Heart left ventricle (tissue), 16 donors: Measurements from ENCODE around the gene RPUSD2. TPM values are rescaled to one million over a fixed set of nuclear protein-coding genes. Genes with fewer than 3 reads are reported as not detected.

Experiments used
- ATAC-seq, 4 donors: fragments of 200-7000 bp; cut with Tn5 transposase; one replicate each; pipeline ENCODE4 v1.9.1; 2020 to 2022; ENCODE audit warnings: moderate library complexity in 4 of 4, mild to moderate bottlenecking in 3 of 4, moderate number of reproducible peaks in 1 of 4
- DNase-seq, 5 donors: peaks; one replicate each; pipeline ENCODE4 v3.0.0-alpha.2; 2020
- H3K27ac ChIP-seq, 12 donors: fragments of 200-600 bp; sonication (generic) in 4 of 12; one replicate each; pipeline versions ENCODE4 v1.5.0 to v1.8.0; 2016 to 2022; ENCODE audit warnings: mild to moderate bottlenecking in 2 of 12
- H3K27me3 ChIP-seq, 9 donors: fragments of 200-600 bp; sonication (generic) in 2 of 9; one replicate each; pipeline versions ENCODE4 v1.5.1 to v1.8.0; 2016 to 2022; ENCODE audit warnings: mild to moderate bottlenecking in 3 of 9
- H3K36me3 ChIP-seq, 9 donors: fragments of 200-600 bp; sonication (generic) in 2 of 9; one replicate each; pipeline versions ENCODE4 v1.5.0 to v1.8.0; 2018 to 2022; ENCODE audit warnings: mild to moderate bottlenecking in 2 of 9
- H3K4me1 ChIP-seq, 12 donors: fragments of 200-600 bp; sonication (generic) in 4 of 12; one replicate each; pipeline versions ENCODE4 v1.5.0 to v1.8.0; 2016 to 2022; ENCODE audit warnings: mild to moderate bottlenecking in 3 of 12
- H3K4me3 ChIP-seq, 12 donors: fragments of 200-600 bp; sonication (generic) in 4 of 12; one replicate each; pipeline versions ENCODE4 v1.5.0 to v1.8.0; 2017 to 2022; ENCODE audit warnings: mild to moderate bottlenecking in 9 of 12, moderate library complexity in 4 of 12
- H3K9me3 ChIP-seq, 12 donors: fragments of 200-600 bp; sonication (generic) in 4 of 12; one replicate each; pipeline versions ENCODE4 v1.5.0 to v1.8.0; 2016 to 2022; ENCODE audit warnings: mild to moderate bottlenecking in 1 of 12
- POLR2A ChIP-seq, 2 donors: fragments of 450-650 bp; IDR thresholded peaks; one replicate each; pipeline ENCODE4 v1.6.1; 2017; ENCODE audit warnings: antibody characterized with exemption in 2 of 2, mild to moderate bottlenecking in 2 of 2, moderate library complexity in 2 of 2
- WGBS, 4 donors: extraction: QIAGEN DNeasy Blood & Tissue Kit in 2 of 4; methylation state at CpG; one replicate each; pipeline versions ENCODE4 v1.1.5 to v1.1.7; 2013 to 2018; 5-methylcytosine and 5-hydroxymethylcytosine counted together
- intact Hi-C, 10 donors: fragments of 100-400 bp; cut with DNase I; formaldehyde crosslinking; loops; one replicate each; pipeline versions ENCODE4 v1.11.1 to v1.14.2; 2022
- polyA plus RNA-seq, 2 donors: library from polyadenylated mRNA; stranded (reverse); fragments of 200-250 nt; gene quantifications; one replicate each; pipeline ENCODE4 v1.2.3, GENCODE V29; 2013
- total RNA-seq, 9 donors: library from RNA; depleted of rRNA in 2 of 9; stranded (reverse); fragments of >200 nt in 2 of 9; fragmentation: NEBNext Ultra II Directional in 3 of 9; extraction: Animal tissue kit (Norgen Biotek cat#: 25700) in 3 of 9; gene quantifications; one replicate each; pipeline versions ENCODE4 v1.1.0 to v1.2.4, GENCODE V29; 2016 to 2023
- TF ChIP-seq, protein P1 (sequence below), 12 donors: fragments of 200-600 bp; sonication (generic) in 4 of 12; IDR thresholded peaks; one replicate each; pipeline versions ENCODE4 v1.5.0 to v1.8.0; 2018 to 2022; ENCODE audit warnings: antibody characterized with exemption in 12 of 12, mild to moderate bottlenecking in 5 of 12
- donor health status: ischemic (EF 13 %, LVEDD 7.1; RV severe dilation, severe dysfunction).
- donor health status: healthy with polysubstance abuse.
- donor health status: DM: no; HTN: yes; CAD: no.
- donor health status: DM: no; HTN: no; CAD: no.
- donor health status: ischemic (EF 25% LVEDD 6.9; RV normal size, moderate dysfunction).
- donor health status: ischemic (EF 25% LVEDD 5.7; RV mildly dilated, moderate dysfunction).
- donor health status: healthy.
- donor health status: DM: yes; HTN: yes; CAD: no.
- donor health status: ischemic (EF 35%, LVEDD 5.7; RV mildly dilated, moderate dysfunction).
- donor health status: nonischemic (EF 11% LVEDD 7.7; RV severe dilation, severe dysfunction).
- donor health status: DM: yes; HTN: yes; CAD: no.
- donor health status: PGD.
- donor health status: ischemic (EF 29% LVEDD 5.4; RV normal size, mild dysfunction).
- donor health status: nonischemic (EF 23%, LVEDD 6.1; RV moderate dilation, normal function).

Gene RPUSD2
- total and polyA plus RNA-seq, 11 donors, result 5.8 to 11.0 (median 9.0) TPM

GRCh38 chr15:40595773-40596172 is 26.7 kb downstream of the RPUSD2 start:
- intact Hi-C loops, result loop anchor here in 4 of 10 donors (10.0 kb wide), 3 partner anchors 99 to 299 kb away; partner anchors contain the start of genes VPS18 (in 3 of the 4), C15orf62 (in 1 of the 4), GCHFR (in 1 of the 4) and RAD51 (in 1 of the 4)
- TF ChIP-seq, protein P1, sequence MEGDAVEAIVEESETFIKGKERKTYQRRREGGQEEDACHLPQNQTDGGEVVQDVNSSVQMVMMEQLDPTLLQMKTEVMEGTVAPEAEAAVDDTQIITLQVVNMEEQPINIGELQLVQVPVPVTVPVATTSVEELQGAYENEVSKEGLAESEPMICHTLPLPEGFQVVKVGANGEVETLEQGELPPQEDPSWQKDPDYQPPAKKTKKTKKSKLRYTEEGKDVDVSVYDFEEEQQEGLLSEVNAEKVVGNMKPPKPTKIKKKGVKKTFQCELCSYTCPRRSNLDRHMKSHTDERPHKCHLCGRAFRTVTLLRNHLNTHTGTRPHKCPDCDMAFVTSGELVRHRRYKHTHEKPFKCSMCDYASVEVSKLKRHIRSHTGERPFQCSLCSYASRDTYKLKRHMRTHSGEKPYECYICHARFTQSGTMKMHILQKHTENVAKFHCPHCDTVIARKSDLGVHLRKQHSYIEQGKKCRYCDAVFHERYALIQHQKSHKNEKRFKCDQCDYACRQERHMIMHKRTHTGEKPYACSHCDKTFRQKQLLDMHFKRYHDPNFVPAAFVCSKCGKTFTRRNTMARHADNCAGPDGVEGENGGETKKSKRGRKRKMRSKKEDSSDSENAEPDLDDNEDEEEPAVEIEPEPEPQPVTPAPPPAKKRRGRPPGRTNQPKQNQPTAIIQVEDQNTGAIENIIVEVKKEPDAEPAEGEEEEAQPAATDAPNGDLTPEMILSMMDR (IDR thresholded peaks at IDR 0.05), result no peak
- TF ChIP-seq POLR2A (IDR thresholded peaks at IDR 0.05), result no peak
- 72 to 81% (median 74%) methylated on average over 5 of the region's 5 CpGs for WGBS, 4 donors
- Histone ChIP-seq H3K27me3 (no peaks in the 10 kb centered on the region), H3K36me3 (no peaks in the 10 kb centered on the region), H3K4me3 (peak overlapping the region in 1 of 12 donors; percentile 80), H3K27ac (no peak overlapping the region), H3K4me1 (peaks cover 0 to 20% (median 7%) of the 10 kb centered on the region in 12 donors), H3K9me3 (no peaks in the 10 kb centered on the region)
- DNase-seq (no peak), ATAC-seq (no peak)

DNA sequence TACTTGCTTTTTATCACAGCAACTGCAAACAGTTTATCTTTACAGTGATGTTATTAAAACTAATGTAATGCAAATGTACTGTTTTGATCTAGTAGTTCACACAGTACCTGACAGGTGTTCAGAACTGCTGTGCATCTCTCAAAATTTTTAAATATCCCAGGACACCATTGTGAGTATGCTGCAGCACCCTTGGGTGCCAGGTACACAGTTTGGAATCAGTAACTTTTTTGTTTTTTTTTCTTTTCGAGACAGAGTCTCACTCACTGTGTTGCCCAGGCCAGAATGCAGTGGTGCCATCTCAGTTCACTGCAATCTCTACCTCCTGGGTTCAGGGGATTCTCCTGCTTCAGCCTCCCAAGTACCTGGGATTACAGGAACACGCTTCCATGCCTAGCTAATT is 27.9 kb downstream of the RPUSD2 start:
- no peak for ATAC-seq
- Histone ChIP-seq H3K9me3 (no peaks in the 10 kb centered on the region), H3K4me1 (peaks cover 0 to 20% (median 7%) of the 10 kb centered on the region in 12 donors), H3K4me3 (no peak overlapping the region), H3K27ac (no peak overlapping the region), H3K36me3 (no peaks in the 10 kb centered on the region), H3K27me3 (no peaks in the 10 kb centered on the region)
- no peak for TF ChIP-seq POLR2A (IDR thresholded peaks at IDR 0.05)
- TF ChIP-seq, protein P1 (IDR thresholded peaks at IDR 0.05), result no peak
- intact Hi-C loops, result loop anchor here in 4 of 10 donors (10.0 kb wide), 3 partner anchors 98 to 298 kb away; partner anchors contain the start of genes VPS18 (in 3 of the 4), C15orf62 (in 1 of the 4), GCHFR (in 1 of the 4) and RAD51 (in 1 of the 4)
- no peak for DNase-seq
- 93 to 100% (median 98%) methylated on average over 2 of the region's 2 CpGs for WGBS, 4 donors

- H3K27me3 ChIP-seq, result no peaks in the 10 kb centered on the region
- H3K9me3 ChIP-seq, result no peaks in the 10 kb centered on the region
- intact Hi-C loops, result loop anchor here in 4 of 10 donors (10.0 kb wide), 3 partner anchors 97 to 297 kb away; partner anchors contain the start of genes VPS18 (in 3 of the 4), C15orf62 (in 1 of the 4), GCHFR (in 1 of the 4) and RAD51 (in 1 of the 4)
- no peak overlapping the region for H3K27ac ChIP-seq
- no peak for ATAC-seq
- no peak for DNase-seq
- TF ChIP-seq, protein P1 (IDR thresholded peaks at IDR 0.05), result no peak
- no peak for TF ChIP-seq POLR2A (IDR thresholded peaks at IDR 0.05)
- H3K4me1 ChIP-seq, result peaks cover 0 to 18% (median 7%) of the 10 kb centered on the region in 12 donors
- 62 to 87% (median 82%) methylated on average over 3 of the region's 3 CpGs for WGBS, 4 donors
- H3K4me3 ChIP-seq, result no peak overlapping the region
- H3K36me3 ChIP-seq, result no peaks in the 10 kb centered on the region
Observed at GRCh38 chr15:40598126-40598525, 29.0 kb downstream of the RPUSD2 start.

GRCh38 chr15:40598672-40599071 is 29.6 kb downstream of the RPUSD2 start:
- Histone ChIP-seq H3K4me1 (peaks cover 0 to 13% (median 7%) of the 10 kb centered on the region in 12 donors), H3K36me3 (no peaks in the 10 kb centered on the region), H3K27me3 (no peaks in the 10 kb centered on the region), H3K9me3 (no peaks in the 10 kb centered on the region), H3K4me3 (no peak overlapping the region), H3K27ac (no peak overlapping the region)
- TF ChIP-seq, protein P1 (IDR thresholded peaks at IDR 0.05), result no peak
- no peak for TF ChIP-seq POLR2A (IDR thresholded peaks at IDR 0.05)
- ATAC-seq (no peak), DNase-seq (no peak)
- intact Hi-C loops, result loop anchor here in 4 of 10 donors (10.0 kb wide), 3 partner anchors 96 to 296 kb away; partner anchors contain the start of genes VPS18 (in 3 of the 4), C15orf62 (in 1 of the 4), GCHFR (in 1 of the 4) and RAD51 (in 1 of the 4)
- WGBS, 4 donors, result 71 to 96% (median 84%) methylated on average over 4 of the region's 4 CpGs
